ENCODE results near the gene ADSL. TPM values are rescaled to one million over a fixed set of nuclear protein-coding genes. Genes with fewer than 3 reads are reported as not detected.
"Not testable (repeated sequence)": the region's sequence is repeated elsewhere in the genome, so short reads cannot be mapped to it uniquely, and the experiment has no call there.

Gene ADSL
- total RNA-seq, 1 donor from 2014 or later = 107 TPM

GRCh38 chr22:40305625-40306024 lies 40.7 kb upstream of the ADSL start:
- DNase-seq (ENCODE audit: low spot score) = no peak
- no peak overlapping the region for H3K4me3 Mint-ChIP-seq (ENCODE audit: unreplicated experiment)
- peaks cover 26% of the 10 kb centered on the region for H3K36me3 Mint-ChIP-seq (ENCODE audit: low read depth, unreplicated experiment)
- H3K27me3 Mint-ChIP-seq (ENCODE audit: unreplicated experiment) = peaks cover 1% of the 10 kb centered on the region
- no peak for TF ChIP-seq CTCF (IDR thresholded peaks at IDR 0.05; ENCODE audit: unreplicated experiment)
- H3K27ac Mint-ChIP-seq (ENCODE audit: unreplicated experiment) = no peak overlapping the region
- H3K9me3 Mint-ChIP-seq (ENCODE audit: unreplicated experiment) = no peaks in the 10 kb centered on the region
- H3K4me1 Mint-ChIP-seq (ENCODE audit: unreplicated experiment) = peaks cover 5% of the 10 kb centered on the region

- TF ChIP-seq CTCF (IDR thresholded peaks at IDR 0.05; ENCODE audit: unreplicated experiment) = no peak
Observed at GRCh38 chr22:40308999-40309573, 37.2 kb upstream of the ADSL start.

GRCh38 chr22:40309631-40310030 lies 36.7 kb upstream of the ADSL start:
- DNase-seq (ENCODE audit: low spot score) = no peak
- Mint-ChIP-seq H3K27me3 (ENCODE audit: unreplicated experiment) (no peaks in the 10 kb centered on the region), H3K4me3 (ENCODE audit: unreplicated experiment) (no peak overlapping the region), H3K27ac (ENCODE audit: unreplicated experiment) (no peak overlapping the region), H3K4me1 (ENCODE audit: unreplicated experiment) (peaks cover 5% of the 10 kb centered on the region), H3K9me3 (ENCODE audit: unreplicated experiment) (no peaks in the 10 kb centered on the region), H3K36me3 (ENCODE audit: low read depth, unreplicated experiment) (peaks cover 20% of the 10 kb centered on the region)
- no peak for TF ChIP-seq CTCF (IDR thresholded peaks at IDR 0.05; ENCODE audit: unreplicated experiment)

More at GRCh38 chr22:40308999-40309573, 37.2 kb upstream of the ADSL start:
- Mint-ChIP-seq H3K4me3 (ENCODE audit: unreplicated experiment) (no peak overlapping the region), H3K27me3 (ENCODE audit: unreplicated experiment) (peaks cover 1% of the 10 kb centered on the region), H3K9me3 (ENCODE audit: unreplicated experiment) (no peaks in the 10 kb centered on the region), H3K27ac (ENCODE audit: unreplicated experiment) (no peak overlapping the region), H3K36me3 (ENCODE audit: low read depth, unreplicated experiment) (peaks cover 17% of the 10 kb centered on the region), H3K4me1 (ENCODE audit: unreplicated experiment) (peaks cover 5% of the 10 kb centered on the region)
- DNase-seq (ENCODE audit: low spot score) = no peak

GRCh38 chr22:40310081-40310767 lies 36.1 kb upstream of the ADSL start:
- TF ChIP-seq CTCF (IDR thresholded peaks at IDR 0.05; ENCODE audit: unreplicated experiment) = no peak
- no peak overlapping the region for H3K4me3 Mint-ChIP-seq (ENCODE audit: unreplicated experiment)
- DNase-seq (ENCODE audit: low spot score) = no peak
- H3K36me3 Mint-ChIP-seq (ENCODE audit: low read depth, unreplicated experiment) = peaks cover 23% of the 10 kb centered on the region
- no peaks in the 10 kb centered on the region for H3K9me3 Mint-ChIP-seq (ENCODE audit: unreplicated experiment)
- H3K4me1 Mint-ChIP-seq (ENCODE audit: unreplicated experiment) = peaks cover 8% of the 10 kb centered on the region
- H3K27me3 Mint-ChIP-seq (ENCODE audit: unreplicated experiment) = no peaks in the 10 kb centered on the region
- H3K27ac Mint-ChIP-seq (ENCODE audit: unreplicated experiment) = no peak overlapping the region

- Mint-ChIP-seq H3K4me3 (ENCODE audit: unreplicated experiment) (no peak overlapping the region), H3K27ac (ENCODE audit: unreplicated experiment) (no peak overlapping the region), H3K9me3 (ENCODE audit: unreplicated experiment) (no peaks in the 10 kb centered on the region), H3K4me1 (ENCODE audit: unreplicated experiment) (peaks cover 11% of the 10 kb centered on the region), H3K27me3 (ENCODE audit: unreplicated experiment) (peaks cover under 1% of the 10 kb centered on the region), H3K36me3 (ENCODE audit: low read depth, unreplicated experiment) (peaks cover 28% of the 10 kb centered on the region)
- TF ChIP-seq CTCF (IDR thresholded peaks at IDR 0.05; ENCODE audit: unreplicated experiment) = no peak
- no peak for DNase-seq (ENCODE audit: low spot score)
Observed at GRCh38 chr22:40310768-40311120, 35.6 kb upstream of the ADSL start.

- not testable (repeated sequence) for DNase-seq (ENCODE audit: low spot score); H3K9me3 Mint-ChIP-seq (ENCODE audit: unreplicated experiment); H3K4me3 Mint-ChIP-seq (ENCODE audit: unreplicated experiment); H3K27ac Mint-ChIP-seq (ENCODE audit: unreplicated experiment); H3K27me3 Mint-ChIP-seq (ENCODE audit: unreplicated experiment)
- peaks cover 11% of the 10 kb centered on the region for H3K4me1 Mint-ChIP-seq (ENCODE audit: unreplicated experiment)
- peaks cover 35% of the 10 kb centered on the region for H3K36me3 Mint-ChIP-seq (ENCODE audit: low read depth, unreplicated experiment)
Observed at GRCh38 chr22:40311646-40312045, 34.7 kb upstream of the ADSL start.
